Measurements from ENCODE around the gene XRCC3.

XRCC3 gene

DNA sequence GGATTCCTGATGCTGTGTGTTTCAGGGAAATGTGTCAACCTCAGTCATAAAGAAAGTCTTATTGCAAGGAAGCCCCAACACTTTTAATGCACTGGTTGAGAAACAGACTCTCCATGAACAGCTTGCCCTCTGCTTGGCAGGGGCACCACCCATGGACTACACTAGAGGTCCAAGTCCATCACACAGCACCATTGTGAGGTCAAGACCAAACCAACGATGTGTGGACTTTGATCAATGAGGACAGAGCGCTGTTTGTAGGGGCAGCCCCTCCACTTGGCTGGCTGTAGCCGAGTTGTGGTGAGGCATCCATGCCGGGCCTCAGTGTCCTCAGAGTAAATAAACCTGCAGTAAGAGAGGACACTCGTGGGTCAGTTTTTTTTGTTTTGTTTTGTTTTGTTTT, 30.2 kb upstream of the XRCC3 start:
- H3K9ac ChIP-seq (ENCODE audit: low read length): no peak overlapping the region
- H3K27ac ChIP-seq (ENCODE audit: low read depth, low read length): no peak overlapping the region
- H3K9me3 ChIP-seq (ENCODE audit: low read length): no peaks in the 10 kb centered on the region
- H3K27me3 ChIP-seq (ENCODE audit: control insufficient read depth in 1 of 2, insufficient read depth in 2 of 2, low read length in 2 of 2): no peaks in the 10 kb centered on the region
- peaks cover 10% of the 10 kb centered on the region for H3K36me3 ChIP-seq (ENCODE audit: insufficient read depth, low read length)
- no peak overlapping the region for H3K4me3 ChIP-seq (ENCODE audit: low read depth in 1 of 2, low read length in 2 of 2)
- H3K4me1 ChIP-seq (ENCODE audit: insufficient read depth, low read length): no peaks in the 10 kb centered on the region

DNA sequence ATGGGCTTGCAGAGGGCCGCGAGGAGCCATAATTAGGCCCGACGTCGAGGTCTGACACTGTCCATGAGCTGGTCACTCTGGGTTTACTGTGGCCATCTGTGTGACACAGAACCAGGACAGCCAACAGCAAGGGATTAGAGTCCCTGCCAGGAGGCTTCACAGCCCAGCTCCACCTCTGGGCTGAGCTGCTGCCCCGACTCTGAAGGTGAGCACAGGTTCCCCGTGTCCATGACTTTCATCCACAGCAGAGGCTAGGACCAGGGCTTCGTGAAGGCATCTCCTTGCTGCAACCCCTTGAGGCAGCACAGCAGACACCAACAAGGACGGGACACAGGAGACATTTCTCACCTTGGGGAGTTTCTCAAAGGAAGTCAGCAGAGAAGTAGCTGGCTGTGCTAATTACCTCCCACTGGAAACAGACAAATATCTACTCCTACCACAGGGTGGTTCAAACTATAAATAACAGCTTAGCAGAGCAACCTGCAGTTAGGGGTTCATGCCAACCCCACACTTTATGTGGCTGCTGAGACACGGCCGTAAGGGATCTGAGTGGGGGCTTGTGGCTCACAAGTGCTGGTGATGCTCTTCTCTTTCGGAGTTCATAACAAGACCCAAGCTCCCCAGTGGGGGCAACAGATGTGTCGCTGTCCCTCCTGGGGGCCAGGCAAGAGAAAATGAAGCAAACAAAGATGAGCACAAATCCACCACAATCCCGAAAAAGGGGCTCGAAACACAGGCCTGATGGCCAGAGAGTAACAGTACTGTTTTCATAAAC, 29.6 kb upstream of the XRCC3 start:
- H3K9me3 ChIP-seq (ENCODE audit: low read length): no peaks in the 10 kb centered on the region
- no peak overlapping the region for H3K9ac ChIP-seq (ENCODE audit: low read length)
- peaks cover 10% of the 10 kb centered on the region for H3K36me3 ChIP-seq (ENCODE audit: insufficient read depth, low read length)
- H3K27ac ChIP-seq (ENCODE audit: low read depth, low read length): no peak overlapping the region
- H3K4me1 ChIP-seq (ENCODE audit: insufficient read depth, low read length): no peaks in the 10 kb centered on the region
- H3K4me3 ChIP-seq (ENCODE audit: low read depth in 1 of 2, low read length in 2 of 2): no peak overlapping the region
- H3K27me3 ChIP-seq (ENCODE audit: control insufficient read depth in 1 of 2, insufficient read depth in 2 of 2, low read length in 2 of 2): no peaks in the 10 kb centered on the region

DNA sequence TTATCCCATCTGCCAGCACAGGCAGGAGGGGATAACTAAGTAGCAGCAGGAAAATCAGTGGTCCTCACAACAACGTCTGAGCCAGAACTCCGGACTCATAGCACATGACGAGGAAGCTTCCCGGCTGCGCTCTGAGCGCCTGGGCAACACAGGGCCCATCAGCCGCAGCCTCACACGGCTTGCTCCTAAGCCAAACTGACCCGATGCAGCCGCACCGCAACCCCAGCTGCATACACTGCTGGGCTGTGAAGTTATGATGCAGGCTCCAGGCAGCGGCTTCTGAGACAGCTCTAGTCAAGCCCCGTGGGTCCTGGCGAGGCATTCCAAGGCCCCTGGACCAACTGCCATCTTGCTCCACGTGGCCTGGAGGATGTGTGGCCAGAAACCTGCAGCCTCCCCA, 28.4 kb upstream of the XRCC3 start:
- Histone ChIP-seq H3K27ac (ENCODE audit: low read depth, low read length) (no peak overlapping the region), H3K4me1 (ENCODE audit: insufficient read depth, low read length) (no peaks in the 10 kb centered on the region), H3K9ac (ENCODE audit: low read length) (no peak overlapping the region), H3K9me3 (ENCODE audit: low read length) (no peaks in the 10 kb centered on the region), H3K36me3 (ENCODE audit: insufficient read depth, low read length) (peaks cover 6% of the 10 kb centered on the region), H3K4me3 (ENCODE audit: low read depth in 1 of 2, low read length in 2 of 2) (no peak overlapping the region), H3K27me3 (ENCODE audit: control insufficient read depth in 1 of 2, insufficient read depth in 2 of 2, low read length in 2 of 2) (no peaks in the 10 kb centered on the region)

DNA sequence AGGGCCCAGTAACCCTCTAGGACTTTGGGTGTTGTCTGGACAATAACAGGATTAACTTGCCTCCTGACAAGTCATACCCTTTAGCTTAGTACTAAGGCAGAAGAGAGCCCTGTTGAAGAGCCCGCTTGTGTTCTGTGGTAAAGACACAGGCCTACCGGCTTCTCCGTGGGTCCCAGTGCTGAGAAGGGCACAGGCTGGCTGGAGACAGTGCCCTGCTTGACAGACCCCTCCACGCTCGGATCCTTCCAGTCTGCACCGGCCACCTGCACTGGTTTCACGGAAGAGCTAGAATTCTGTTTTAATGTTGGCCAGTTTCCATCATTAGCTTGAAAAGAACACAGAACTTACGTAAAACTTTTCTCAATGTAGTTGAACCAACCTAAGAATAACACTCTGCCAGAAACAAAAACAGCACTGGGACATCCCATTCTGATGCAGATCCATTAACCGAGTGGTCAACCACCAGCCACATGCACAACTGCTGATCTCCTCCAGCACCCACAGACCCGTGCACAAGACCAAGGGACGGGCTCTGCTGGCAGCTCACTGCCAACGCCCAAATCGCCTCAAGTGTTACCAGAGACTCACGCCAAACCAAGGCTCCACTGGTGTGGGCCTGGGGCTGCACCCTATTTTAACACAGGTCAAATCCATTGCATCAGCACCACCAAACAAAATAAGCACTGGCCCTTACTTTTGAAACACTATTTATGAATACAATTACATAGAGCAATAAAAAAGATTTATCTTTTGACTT, 27.4 kb upstream of the XRCC3 start:
- peaks cover 6% of the 10 kb centered on the region for H3K36me3 ChIP-seq (ENCODE audit: insufficient read depth, low read length)
- no peaks in the 10 kb centered on the region for H3K9me3 ChIP-seq (ENCODE audit: low read length)
- H3K9ac ChIP-seq (ENCODE audit: low read length): no peak overlapping the region
- H3K27me3 ChIP-seq (ENCODE audit: control insufficient read depth in 1 of 2, insufficient read depth in 2 of 2, low read length in 2 of 2): no peaks in the 10 kb centered on the region
- H3K4me1 ChIP-seq (ENCODE audit: insufficient read depth, low read length): no peaks in the 10 kb centered on the region
- H3K4me3 ChIP-seq (ENCODE audit: low read depth in 1 of 2, low read length in 2 of 2): no peak overlapping the region
- no peak overlapping the region for H3K27ac ChIP-seq (ENCODE audit: low read depth, low read length)

DNA sequence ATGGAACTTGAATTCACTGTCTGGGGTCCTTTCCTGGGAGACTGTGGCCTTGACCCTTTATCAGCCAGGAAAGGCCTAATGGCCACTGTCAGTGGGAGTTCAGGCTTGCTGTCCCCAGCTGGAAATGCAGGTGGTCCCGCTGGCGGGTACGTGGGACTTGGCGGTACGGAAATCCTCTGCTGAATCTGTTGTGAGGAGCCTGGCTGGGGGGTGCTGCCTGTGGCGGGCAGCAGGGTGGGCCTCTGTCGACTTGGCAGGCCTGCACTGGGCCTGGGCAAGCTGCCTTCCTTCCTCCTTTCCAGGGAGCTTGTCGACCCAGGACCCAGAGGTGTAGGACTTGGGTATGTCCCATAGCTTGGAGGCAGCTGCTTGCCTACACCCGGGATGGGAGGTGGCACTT, 26.6 kb upstream of the XRCC3 start:
- no peaks in the 10 kb centered on the region for H3K27me3 ChIP-seq (ENCODE audit: control insufficient read depth in 1 of 2, insufficient read depth in 2 of 2, low read length in 2 of 2)
- no peaks in the 10 kb centered on the region for H3K9me3 ChIP-seq (ENCODE audit: low read length)
- H3K4me1 ChIP-seq (ENCODE audit: insufficient read depth, low read length): peaks cover under 1% of the 10 kb centered on the region
- peaks cover 6% of the 10 kb centered on the region for H3K36me3 ChIP-seq (ENCODE audit: insufficient read depth, low read length)
- H3K9ac ChIP-seq (ENCODE audit: low read length): no peak overlapping the region
- no peak overlapping the region for H3K27ac ChIP-seq (ENCODE audit: low read depth, low read length)
- no peak overlapping the region for H3K4me3 ChIP-seq (ENCODE audit: low read depth in 1 of 2, low read length in 2 of 2)

DNA sequence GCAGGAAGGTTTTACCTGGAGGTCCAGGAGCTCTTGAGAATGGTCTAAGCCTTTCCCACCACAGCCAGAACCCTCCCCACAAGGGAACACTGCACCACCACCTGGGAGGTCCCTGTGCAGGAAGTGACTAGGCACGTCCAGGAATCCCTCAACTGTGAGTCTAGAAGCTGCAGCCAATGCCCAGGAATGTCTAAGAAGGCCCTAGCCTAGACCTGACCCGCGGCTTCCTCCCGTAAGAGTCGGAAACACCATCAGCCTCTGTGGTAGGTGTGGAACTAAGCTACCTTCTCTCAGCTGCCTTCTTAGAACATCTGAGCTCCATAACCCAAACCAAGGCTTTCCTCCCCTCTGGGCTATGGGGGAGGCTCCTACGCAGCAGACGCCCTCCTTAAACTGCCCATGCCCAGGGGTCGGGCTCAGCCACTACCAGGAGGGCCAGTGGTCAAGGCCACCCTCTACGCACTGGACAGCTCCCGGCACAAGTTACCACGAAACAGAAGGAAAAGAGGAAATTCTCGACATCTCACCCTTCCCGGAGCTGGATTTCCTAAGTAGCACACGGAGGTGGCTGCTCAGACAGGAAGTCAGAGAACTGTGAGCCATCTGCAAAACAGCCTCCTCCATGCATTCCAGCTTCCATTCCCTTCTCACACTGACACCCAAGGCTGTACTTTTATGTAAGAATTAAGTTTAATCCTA, 25.9 kb upstream of the XRCC3 start:
- Histone ChIP-seq H3K4me3 (ENCODE audit: low read depth in 1 of 2, low read length in 2 of 2) (no peak overlapping the region), H3K27ac (ENCODE audit: low read depth, low read length) (no peak overlapping the region), H3K9ac (ENCODE audit: low read length) (no peak overlapping the region), H3K4me1 (ENCODE audit: insufficient read depth, low read length) (peaks cover 7% of the 10 kb centered on the region), H3K9me3 (ENCODE audit: low read length) (no peaks in the 10 kb centered on the region), H3K27me3 (ENCODE audit: control insufficient read depth in 1 of 2, insufficient read depth in 2 of 2, low read length in 2 of 2) (no peaks in the 10 kb centered on the region), H3K36me3 (ENCODE audit: insufficient read depth, low read length) (peaks cover 6% of the 10 kb centered on the region)

DNA sequence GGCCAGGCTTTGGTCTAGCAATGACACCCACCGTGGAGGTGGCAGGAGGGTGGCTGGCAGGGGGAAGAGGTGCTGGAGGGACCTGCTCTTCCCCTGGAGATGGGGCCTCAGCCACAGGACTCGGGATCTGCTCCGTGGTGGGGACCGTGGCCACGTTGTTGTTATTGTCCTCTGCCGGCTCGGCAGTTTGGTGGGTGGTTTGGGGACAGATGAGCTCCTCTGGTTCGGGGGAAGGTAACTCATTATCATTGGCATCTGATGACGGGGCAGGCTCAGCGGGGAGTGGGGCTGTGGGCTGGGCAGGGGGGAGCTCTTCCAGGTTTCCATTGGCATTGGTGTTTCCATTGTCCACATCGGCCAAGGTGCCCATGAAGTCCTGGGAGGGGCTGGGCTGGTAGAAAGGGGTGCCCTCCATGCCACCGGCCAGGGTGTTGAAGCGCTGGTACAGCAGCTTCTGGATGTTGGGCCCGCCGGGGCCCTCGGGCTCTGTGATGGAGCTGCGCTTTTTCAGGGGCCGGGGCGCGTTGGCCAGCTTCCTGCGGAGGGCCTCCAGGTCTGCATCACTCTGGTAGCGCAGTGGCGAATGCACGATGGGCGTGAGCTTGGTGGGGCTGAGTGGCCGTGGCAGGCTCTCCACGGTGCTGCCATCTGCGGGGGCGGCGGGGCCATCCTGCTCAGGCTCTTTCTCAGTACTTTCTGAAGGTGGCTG, 24.7 kb upstream of the XRCC3 start:
- Histone ChIP-seq H3K9ac (ENCODE audit: low read length) (no peak overlapping the region), H3K9me3 (ENCODE audit: low read length) (no peaks in the 10 kb centered on the region)

DNA sequence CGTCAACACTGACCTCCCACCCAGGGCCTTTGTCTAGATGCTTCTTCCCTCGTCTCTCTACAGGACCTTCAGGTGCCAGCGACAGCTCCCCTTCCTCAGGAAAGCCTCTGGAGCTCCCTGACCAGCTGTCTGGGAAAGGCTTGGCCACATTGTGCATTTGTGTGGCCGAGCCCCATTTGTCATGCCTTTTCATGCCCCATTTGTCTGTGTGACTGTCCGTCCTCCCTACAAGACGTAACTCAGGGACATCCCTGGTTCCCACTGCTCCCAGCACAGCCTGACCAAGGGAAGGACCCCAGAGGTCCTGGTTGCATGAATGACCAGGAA, 24.2 kb upstream of the XRCC3 start:
- H3K4me3 ChIP-seq (ENCODE audit: low read depth in 1 of 2, low read length in 2 of 2): no peak overlapping the region
- H3K27me3 ChIP-seq (ENCODE audit: control insufficient read depth in 1 of 2, insufficient read depth in 2 of 2, low read length in 2 of 2): no peaks in the 10 kb centered on the region
- H3K4me1 ChIP-seq (ENCODE audit: insufficient read depth, low read length): peaks cover 14% of the 10 kb centered on the region
- no peak overlapping the region for H3K9ac ChIP-seq (ENCODE audit: low read length)
- H3K27ac ChIP-seq (ENCODE audit: low read depth, low read length): no peak overlapping the region
- peaks cover 13% of the 10 kb centered on the region for H3K36me3 ChIP-seq (ENCODE audit: insufficient read depth, low read length)
- H3K9me3 ChIP-seq (ENCODE audit: low read length): no peaks in the 10 kb centered on the region

More for the DNA sequence above, 24.7 kb upstream of the XRCC3 start:
- Histone ChIP-seq H3K4me1 (ENCODE audit: insufficient read depth, low read length) (peaks cover 14% of the 10 kb centered on the region), H3K4me3 (ENCODE audit: low read depth in 1 of 2, low read length in 2 of 2) (no peak overlapping the region), H3K27ac (ENCODE audit: low read depth, low read length) (no peak overlapping the region), H3K36me3 (ENCODE audit: insufficient read depth, low read length) (peaks cover 8% of the 10 kb centered on the region), H3K27me3 (ENCODE audit: control insufficient read depth in 1 of 2, insufficient read depth in 2 of 2, low read length in 2 of 2) (no peaks in the 10 kb centered on the region)

DNA sequence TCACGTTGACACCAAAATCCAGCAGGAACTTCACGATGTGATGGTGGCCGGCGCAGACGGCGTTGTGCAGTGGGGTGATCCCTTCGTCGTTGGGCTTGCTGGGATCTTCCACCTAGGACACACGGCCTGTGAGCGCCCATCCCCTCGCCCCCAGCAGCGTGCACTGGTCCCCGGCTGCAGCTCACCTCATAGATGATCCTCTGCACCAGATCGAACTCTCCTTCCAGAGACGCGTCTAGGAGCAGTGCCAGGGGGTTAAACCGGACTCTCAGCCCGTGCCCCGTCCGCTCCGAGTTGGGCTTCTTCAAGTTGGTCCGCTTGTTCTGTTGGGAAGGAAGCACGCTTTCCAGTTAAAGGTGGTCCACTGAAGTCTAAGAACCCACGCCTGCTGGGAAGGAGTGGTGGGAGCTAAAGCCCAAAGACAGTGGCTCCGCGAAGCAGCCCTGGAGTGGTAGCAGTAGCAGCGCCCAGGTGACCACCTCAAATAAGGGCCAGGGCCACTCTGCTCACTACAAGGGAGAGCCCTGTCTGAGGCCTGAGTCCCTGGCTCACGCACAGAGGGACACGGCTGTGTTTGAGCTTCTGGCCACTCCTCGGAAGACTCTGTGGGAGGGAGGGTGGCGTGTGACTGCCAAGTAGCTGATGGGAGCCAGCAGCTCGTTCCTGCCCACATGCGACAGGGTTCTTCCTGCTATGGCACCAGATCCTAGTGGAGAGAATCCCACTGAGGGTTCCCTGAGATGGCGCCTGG, 23.6 kb upstream of the XRCC3 start:
- Histone ChIP-seq H3K4me3 (ENCODE audit: low read depth in 1 of 2, low read length in 2 of 2) (no peak overlapping the region), H3K27ac (ENCODE audit: low read depth, low read length) (no peak overlapping the region), H3K4me1 (ENCODE audit: insufficient read depth, low read length) (peaks cover 14% of the 10 kb centered on the region), H3K9me3 (ENCODE audit: low read length) (no peaks in the 10 kb centered on the region), H3K9ac (ENCODE audit: low read length) (no peak overlapping the region), H3K27me3 (ENCODE audit: control insufficient read depth in 1 of 2, insufficient read depth in 2 of 2, low read length in 2 of 2) (no peaks in the 10 kb centered on the region), H3K36me3 (ENCODE audit: insufficient read depth, low read length) (peaks cover 15% of the 10 kb centered on the region)

DNA sequence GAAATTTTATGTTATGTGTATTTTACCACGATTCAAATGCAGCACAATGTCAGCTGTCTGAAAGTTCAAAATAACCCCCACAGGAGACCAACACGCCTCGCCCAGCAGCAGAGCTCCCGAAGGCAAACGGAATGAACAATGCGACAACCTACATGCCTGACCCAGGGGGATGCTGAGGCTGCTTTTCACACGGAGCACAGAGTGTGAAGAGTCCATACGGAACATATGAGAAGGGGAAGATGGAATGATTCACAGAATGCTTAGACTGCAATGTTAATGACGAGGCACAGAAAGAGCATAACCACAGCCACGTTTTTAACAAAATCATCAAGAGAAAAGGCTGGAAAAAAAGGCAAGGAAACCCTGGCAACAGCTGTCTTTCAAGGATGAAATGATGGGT, 22.9 kb upstream of the XRCC3 start:
- H3K27ac ChIP-seq (ENCODE audit: low read depth, low read length): no peak overlapping the region
- no peak overlapping the region for H3K9ac ChIP-seq (ENCODE audit: low read length)
- peaks cover 14% of the 10 kb centered on the region for H3K4me1 ChIP-seq (ENCODE audit: insufficient read depth, low read length)
- H3K36me3 ChIP-seq (ENCODE audit: insufficient read depth, low read length): peaks cover 18% of the 10 kb centered on the region
- H3K4me3 ChIP-seq (ENCODE audit: low read depth in 1 of 2, low read length in 2 of 2): no peak overlapping the region
- H3K9me3 ChIP-seq (ENCODE audit: low read length): no peaks in the 10 kb centered on the region
- H3K27me3 ChIP-seq (ENCODE audit: control insufficient read depth in 1 of 2, insufficient read depth in 2 of 2, low read length in 2 of 2): no peaks in the 10 kb centered on the region
